HepG2 (cell line): Measurements from ENCODE around the gene SMIM8. TPM values are rescaled to one million over a fixed set of nuclear protein-coding genes. Genes with fewer than 3 reads are reported as not detected.

Source experiments
- GRHL1 ChIP-seq: sonication (generic); formaldehyde crosslinking; conservative IDR thresholded peaks from 2 replicates; pipeline ENCODE4 v1.8.0; 2022; ENCODE audit warnings: missing genetic modification reagents
- HDAC6 ChIP-seq: fragments of 200-600 bp; sonication (generic); IDR thresholded peaks from 2 replicates; pipeline ENCODE4 v1.7.0; 2017; ENCODE audit warnings: mild to moderate bottlenecking, antibody characterized with exemption, low read length, low read depth
- MXD3 ChIP-seq: IDR thresholded peaks from 2 replicates; pipeline ENCODE4 v1.6.1; 2016; ENCODE audit warnings: mild to moderate bottlenecking, missing biosample characterization, missing genetic modification reagents
- NCOA1 ChIP-seq: sonication (generic); formaldehyde crosslinking; IDR thresholded peaks from 2 replicates; pipeline ENCODE4 v1.9.0; 2021; ENCODE audit warnings: missing genetic modification reagents
- PITX1 ChIP-seq: sonication (generic); formaldehyde crosslinking; IDR thresholded peaks from 2 replicates; pipeline ENCODE4 v1.5.1; 2020; ENCODE audit warnings: mild to moderate bottlenecking, missing genetic modification reagents
- PRDM10 ChIP-seq: sonication (generic); formaldehyde crosslinking; IDR thresholded peaks from 2 replicates; pipeline ENCODE4 v1.4.0; 2020; ENCODE audit warnings: low read depth, missing genetic modification reagents
- ZBTB44 ChIP-seq: sonication (generic); formaldehyde crosslinking; IDR thresholded peaks from 2 replicates; pipeline ENCODE4 v1.4.0; 2020; ENCODE audit warnings: missing genetic modification reagents
- ZMYM2 ChIP-seq: sonication (generic); formaldehyde crosslinking; IDR thresholded peaks from 2 replicates; pipeline ENCODE4 v1.8.0; 2022; ENCODE audit warnings: mild to moderate bottlenecking, missing genetic modification reagents
- ZXDC ChIP-seq: sonication (generic); formaldehyde crosslinking; IDR thresholded peaks from 2 replicates; pipeline ENCODE4 v1.5.0; 2020; ENCODE audit warnings: mild to moderate bottlenecking, missing genetic modification reagents
- polyA plus RNA-seq, 8 experiments: library from polyadenylated mRNA; depleted of rRNA in 3 of 8; stranded (reverse) in 7 of 8; unstranded in 1 of 8; fragments of >200 nt; fragmentation: Illumina TruSeq in 4 of 8; extraction: Trizol in 4 of 8; gene quantifications; 2 replicates each; pipeline versions ENCODE4 v1.2.1 to v1.2.3, GENCODE V29; 2011 to 2016; ENCODE audit warnings: low read depth in 4 of 8, missing spikeins in 1 of 8, mixed read lengths in 1 of 8; ENCODE audit not compliant: insufficient read depth in 1 of 8
- total RNA-seq, 5 experiments: library from RNA; depleted of rRNA; stranded (reverse); fragments of >200 nt; fragmentation: Illumina TruSeq; extraction: Trizol; gene quantifications; 2 replicates each; pipeline ENCODE4 v1.2.3, GENCODE V29; 2016; ENCODE audit warnings: low read depth in 1 of 5

The SMIM8 gene
- total and polyA plus RNA-seq, 2 of the 13 experiments (the other 11 are each of a cell fraction or from before 2014, with no cell fraction given), result 4.8 to 10.0 TPM

GRCh38 chr6:87312860-87313259, 9.5 kb upstream of the SMIM8 start (continued):
- TF ChIP-seq PRDM10 (CRISPR knock-in tag) (no peak), NCOA1 (no peak), ZXDC (CRISPR knock-in tag) (no peak), GRHL1 (no peak), MXD3 (CRISPR knock-in tag) (no peak), PITX1 (no peak), ZBTB44 (CRISPR knock-in tag) (no peak), HDAC6 (no peak), ZMYM2 (CRISPR knock-in tag) (no peak)
